SK-N-SH treated with all-trans-retinoic acid at 6 μM for 48 hours (cell line): ENCODE data around the gene HGD.

Experiments
- ATAC-seq: fragments of 200-7000 bp; cut with Tn5 transposase; 3 replicates; pipeline ENCODE4 v1.9.1; 2020; ENCODE audit warnings: mild to moderate bottlenecking, moderate library complexity
- ARNTL ChIP-seq: fragments of 450-650 bp; formaldehyde crosslinking; IDR thresholded peaks from 2 replicates; pipeline ENCODE4 v1.5.0; 2020; ENCODE audit warnings: low read depth, mild to moderate bottlenecking, moderate library complexity, borderline replicate concordance
- BACH2 ChIP-seq: fragments of 250-450 bp; sonication (Bioruptor Pico); IDR thresholded peaks from 2 replicates; pipeline ENCODE4 v1.9.0; 2021; ENCODE audit warnings: mild to moderate bottlenecking, borderline replicate concordance
- CSDC2 ChIP-seq: fragments of 250-450 bp; sonication (Bioruptor Pico); IDR thresholded peaks from 2 replicates; pipeline ENCODE4 v1.5.0; 2020; ENCODE audit warnings: mild to moderate bottlenecking, moderate library complexity
- ESRRG ChIP-seq: fragments of 250-450 bp; sonication (Bioruptor Pico); IDR thresholded peaks from 2 replicates; pipeline ENCODE4 v1.6.1; 2021; ENCODE audit warnings: mild to moderate bottlenecking
- GLIS3 ChIP-seq: fragments of 250-450 bp; sonication (Bioruptor Pico); IDR thresholded peaks from 2 replicates; pipeline ENCODE4 v1.5.0; 2020; ENCODE audit warnings: mild to moderate bottlenecking, moderate library complexity
- ISL1 ChIP-seq: fragments of 250-450 bp; sonication (Bioruptor Pico); IDR thresholded peaks from 2 replicates; pipeline ENCODE4 v2.1.2; 2022; ENCODE audit warnings: mild to moderate bottlenecking, moderate library complexity
- PATZ1 ChIP-seq: fragments of 250-450 bp; sonication (Bioruptor Pico); IDR thresholded peaks from 2 replicates; pipeline ENCODE4 v1.8.0; 2020; ENCODE audit warnings: mild to moderate bottlenecking, moderate library complexity, borderline replicate concordance
- POU6F1 ChIP-seq: fragments of 250-450 bp; sonication (Bioruptor Pico); IDR thresholded peaks from 2 replicates; pipeline ENCODE4 v1.8.0; 2021; ENCODE audit warnings: low read depth, mild to moderate bottlenecking, moderate library complexity, borderline replicate concordance
- PPARA ChIP-seq: fragments of 250-450 bp; sonication (Bioruptor Pico); IDR thresholded peaks from 2 replicates; pipeline ENCODE4 v1.5.0; 2020; ENCODE audit warnings: mild to moderate bottlenecking, borderline replicate concordance
- RARB ChIP-seq: fragments of 250-450 bp; sonication (Bioruptor Pico); IDR thresholded peaks from 2 replicates; pipeline ENCODE4 v1.8.0; 2021; ENCODE audit warnings: mild to moderate bottlenecking, moderate library complexity
- SNAI2 ChIP-seq: fragments of 250-450 bp; sonication (Bioruptor Pico); IDR thresholded peaks from 2 replicates; pipeline ENCODE4 v1.5.0; 2020; ENCODE audit warnings: mild to moderate bottlenecking, moderate library complexity
- TCF4 ChIP-seq: fragments of 250-450 bp; sonication (Bioruptor Pico); IDR thresholded peaks from 2 replicates; pipeline ENCODE4 v1.8.0; 2021; ENCODE audit warnings: mild to moderate bottlenecking, moderate library complexity, borderline replicate concordance
- TOX ChIP-seq: fragments of 250-450 bp; sonication (Bioruptor Pico); IDR thresholded peaks from 2 replicates; pipeline ENCODE4 v1.8.0; 2021; ENCODE audit warnings: mild to moderate bottlenecking, moderate library complexity, borderline replicate concordance
- TSHZ2 ChIP-seq: fragments of 250-450 bp; sonication (Bioruptor Pico); IDR thresholded peaks from 2 replicates; pipeline ENCODE4 v1.5.0; 2020; ENCODE audit warnings: mild to moderate bottlenecking, moderate library complexity
- ZC3H10 ChIP-seq: fragments of 250-450 bp; sonication (Bioruptor Pico); IDR thresholded peaks from 2 replicates; pipeline ENCODE4 v1.5.1; 2021; ENCODE audit warnings: mild to moderate bottlenecking, moderate library complexity
- ZFP30 ChIP-seq: fragments of 450-650 bp; formaldehyde crosslinking; IDR thresholded peaks from 2 replicates; pipeline ENCODE4 v1.5.0; 2022; ENCODE audit warnings: mild to moderate bottlenecking, moderate library complexity
- ZNF565 ChIP-seq: fragments of 450-650 bp; formaldehyde crosslinking; conservative IDR thresholded peaks from 2 replicates; pipeline ENCODE4 v1.5.0; 2020; ENCODE audit warnings: low read depth, mild to moderate bottlenecking, moderate library complexity
- TF ChIP-seq, protein P1 (sequence below): fragments of 250-450 bp; sonication (Bioruptor Pico); IDR thresholded peaks from 2 replicates; pipeline ENCODE4 v1.5.1; 2020; ENCODE audit warnings: low read depth, mild to moderate bottlenecking, moderate library complexity
- TF ChIP-seq, protein P2 (sequence below): fragments of 250-450 bp; sonication (Bioruptor Pico); IDR thresholded peaks from 2 replicates; pipeline ENCODE4 v1.5.1; 2021; ENCODE audit warnings: mild to moderate bottlenecking, moderate library complexity

The HGD gene

GRCh38 chr3:120608506-120608905, 73.5 kb downstream of the HGD start:
- ATAC-seq = peak; percentile 47
- TF ChIP-seq, protein P1, sequence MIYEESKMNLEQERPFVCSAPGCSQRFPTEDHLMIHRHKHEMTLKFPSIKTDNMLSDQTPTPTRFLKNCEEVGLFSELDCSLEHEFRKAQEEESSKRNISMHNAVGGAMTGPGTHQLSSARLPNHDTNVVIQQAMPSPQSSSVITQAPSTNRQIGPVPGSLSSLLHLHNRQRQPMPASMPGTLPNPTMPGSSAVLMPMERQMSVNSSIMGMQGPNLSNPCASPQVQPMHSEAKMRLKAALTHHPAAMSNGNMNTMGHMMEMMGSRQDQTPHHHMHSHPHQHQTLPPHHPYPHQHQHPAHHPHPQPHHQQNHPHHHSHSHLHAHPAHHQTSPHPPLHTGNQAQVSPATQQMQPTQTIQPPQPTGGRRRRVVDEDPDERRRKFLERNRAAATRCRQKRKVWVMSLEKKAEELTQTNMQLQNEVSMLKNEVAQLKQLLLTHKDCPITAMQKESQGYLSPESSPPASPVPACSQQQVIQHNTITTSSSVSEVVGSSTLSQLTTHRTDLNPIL = no peak
- TF ChIP-seq, protein P2, sequence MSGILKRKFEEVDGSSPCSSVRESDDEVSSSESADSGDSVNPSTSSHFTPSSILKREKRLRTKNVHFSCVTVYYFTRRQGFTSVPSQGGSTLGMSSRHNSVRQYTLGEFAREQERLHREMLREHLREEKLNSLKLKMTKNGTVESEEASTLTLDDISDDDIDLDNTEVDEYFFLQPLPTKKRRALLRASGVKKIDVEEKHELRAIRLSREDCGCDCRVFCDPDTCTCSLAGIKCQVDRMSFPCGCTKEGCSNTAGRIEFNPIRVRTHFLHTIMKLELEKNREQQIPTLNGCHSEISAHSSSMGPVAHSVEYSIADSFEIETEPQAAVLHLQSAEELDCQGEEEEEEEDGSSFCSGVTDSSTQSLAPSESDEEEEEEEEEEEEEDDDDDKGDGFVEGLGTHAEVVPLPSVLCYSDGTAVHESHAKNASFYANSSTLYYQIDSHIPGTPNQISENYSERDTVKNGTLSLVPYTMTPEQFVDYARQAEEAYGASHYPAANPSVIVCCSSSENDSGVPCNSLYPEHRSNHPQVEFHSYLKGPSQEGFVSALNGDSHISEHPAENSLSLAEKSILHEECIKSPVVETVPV (CRISPR knock-in tag) = no peak
- TF ChIP-seq TSHZ2 (CRISPR knock-in tag) = peak; percentile 82; the same call in 1 of the 2 replicates
- peak; percentile 93 for TF ChIP-seq TCF4
- TF ChIP-seq ZNF565 (CRISPR knock-in tag) = no peak
- TF ChIP-seq ISL1 (CRISPR knock-in tag) = no peak; the same call in 1 of the 2 replicates
- TF ChIP-seq SNAI2 = no peak
- TF ChIP-seq ZC3H10 (CRISPR knock-in tag) = no peak

- TF ChIP-seq GLIS3 (CRISPR knock-in tag) = no peak
- no peak for TF ChIP-seq ZFP30 (CRISPR knock-in tag)
- no peak for TF ChIP-seq ISL1 (CRISPR knock-in tag)
- no peak for TF ChIP-seq ZC3H10 (CRISPR knock-in tag)
- no peak for TF ChIP-seq BACH2 (CRISPR knock-in tag)
- TF ChIP-seq, protein P1 = no peak
- TF ChIP-seq TSHZ2 (CRISPR knock-in tag) = no peak
- TF ChIP-seq TCF4 = no peak
- TF ChIP-seq POU6F1 (CRISPR knock-in tag) = no peak
- TF ChIP-seq PATZ1 (CRISPR knock-in tag) = no peak
- TF ChIP-seq CSDC2 (CRISPR knock-in tag) = no peak
- TF ChIP-seq RARB (CRISPR knock-in tag) = no peak
- TF ChIP-seq ESRRG = no peak
- no peak for TF ChIP-seq PPARA (CRISPR knock-in tag)
- TF ChIP-seq ARNTL = no peak
- TF ChIP-seq, protein P2 (CRISPR knock-in tag) = no peak
- no peak for TF ChIP-seq SNAI2
- TF ChIP-seq TOX (CRISPR knock-in tag) = no peak
- ATAC-seq = peak; percentile 69
These were observed 77.3 kb downstream of the HGD start for GRCh38 chr3:120604784-120605183.
